ENCODE results near the gene SNORC.

DNA sequence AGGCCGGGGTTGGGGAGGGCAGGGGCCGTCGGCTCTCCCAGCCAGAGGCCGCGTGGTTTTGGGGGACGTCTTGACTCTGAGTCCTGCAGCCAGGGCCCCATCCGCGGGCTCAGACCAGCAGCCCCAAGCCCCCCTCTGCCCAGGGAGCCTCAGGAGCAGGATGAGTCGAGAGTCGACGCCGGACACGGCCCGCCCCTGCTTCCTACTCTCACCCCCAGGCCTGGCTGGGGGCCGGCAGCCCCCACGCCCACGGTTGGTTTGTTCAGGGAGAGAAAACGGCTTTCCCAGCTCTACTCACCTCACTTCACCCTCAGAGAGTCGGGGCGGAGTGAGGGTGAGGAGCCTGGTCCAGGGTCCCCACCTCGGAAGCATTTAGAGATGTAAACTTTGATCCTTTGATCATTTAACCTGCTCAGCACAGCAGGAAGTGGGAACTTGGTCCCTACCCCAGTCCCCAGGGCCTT lies 6.9 kb downstream of the SNORC start:
- TF ChIP-seq EZH2phosphoT487 (conservative IDR thresholded peaks at IDR 0.05; ENCODE audit: low read length) = no peak
- TF ChIP-seq, protein P1, sequence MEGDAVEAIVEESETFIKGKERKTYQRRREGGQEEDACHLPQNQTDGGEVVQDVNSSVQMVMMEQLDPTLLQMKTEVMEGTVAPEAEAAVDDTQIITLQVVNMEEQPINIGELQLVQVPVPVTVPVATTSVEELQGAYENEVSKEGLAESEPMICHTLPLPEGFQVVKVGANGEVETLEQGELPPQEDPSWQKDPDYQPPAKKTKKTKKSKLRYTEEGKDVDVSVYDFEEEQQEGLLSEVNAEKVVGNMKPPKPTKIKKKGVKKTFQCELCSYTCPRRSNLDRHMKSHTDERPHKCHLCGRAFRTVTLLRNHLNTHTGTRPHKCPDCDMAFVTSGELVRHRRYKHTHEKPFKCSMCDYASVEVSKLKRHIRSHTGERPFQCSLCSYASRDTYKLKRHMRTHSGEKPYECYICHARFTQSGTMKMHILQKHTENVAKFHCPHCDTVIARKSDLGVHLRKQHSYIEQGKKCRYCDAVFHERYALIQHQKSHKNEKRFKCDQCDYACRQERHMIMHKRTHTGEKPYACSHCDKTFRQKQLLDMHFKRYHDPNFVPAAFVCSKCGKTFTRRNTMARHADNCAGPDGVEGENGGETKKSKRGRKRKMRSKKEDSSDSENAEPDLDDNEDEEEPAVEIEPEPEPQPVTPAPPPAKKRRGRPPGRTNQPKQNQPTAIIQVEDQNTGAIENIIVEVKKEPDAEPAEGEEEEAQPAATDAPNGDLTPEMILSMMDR (IDR thresholded peaks at IDR 0.05; ENCODE audit: insufficient read depth, low read length, poor library complexity, severe bottlenecking) = no peak

Data from SU-DHL-6 (cell line).